ENCODE data around the gene RPA1. TPM values are rescaled to one million over a fixed set of nuclear protein-coding genes. Genes with fewer than 3 reads are reported as not detected.
A peak's percentile ranks its signal among the peaks of the same experiment; 100 is the strongest.

RPA1 gene
- total and polyA plus RNA-seq, 9 of the 15 experiments (the other 6 are each of a cell fraction or from before 2014, with no cell fraction given) = 25.2 to 125 (median 47.4) TPM

DNA sequence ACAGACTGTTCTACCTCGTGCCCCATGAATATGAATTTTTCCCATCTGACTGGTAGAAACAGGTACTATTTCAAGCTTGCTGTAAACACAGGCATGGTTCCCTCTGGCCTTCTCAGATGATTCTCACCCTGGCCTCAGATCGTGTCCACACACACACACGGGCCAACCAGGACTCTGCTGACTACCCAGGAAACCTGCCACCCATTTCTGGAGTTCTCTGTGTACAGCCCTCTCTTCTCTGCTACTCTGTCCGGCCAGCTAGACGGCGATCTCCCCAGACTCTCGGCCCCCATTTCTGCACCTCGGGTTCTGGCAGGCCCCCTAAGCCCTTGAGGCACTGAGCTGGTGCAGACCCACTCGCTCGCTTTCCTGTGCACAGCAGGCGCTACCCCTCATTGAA, 31.2 kb downstream of the RPA1 start:
- BruUV-seq (replicated peaks) = no TSS peak
- no peak overlapping the region for H3K4me3 ChIP-seq
- ChIA-PET CTCF (ENCODE audit: low intra/inter-chr PET ratio) (no interaction called here), POLR2A (interaction anchor here (0.6 kb wide), 1 partner anchor 24 kb away, joined by 3 read pairs; no protein-coding TSS in a partner anchor)
- no peaks in the 10 kb centered on the region for H3K79me2 ChIP-seq (ENCODE audit: control insufficient read depth, insufficient read depth, low read length)
- H3K4me2 ChIP-seq (ENCODE audit: insufficient read depth, low read length) = no peak overlapping the region
- no peaks in the 10 kb centered on the region for H3K27me3 ChIP-seq (ENCODE audit: control insufficient read depth in 2 of 2, insufficient read depth in 2 of 2, low read length in 2 of 2)
- no peaks in the 10 kb centered on the region for H4K20me1 ChIP-seq (replicated peaks; ENCODE audit: control insufficient read depth, insufficient read depth, low read length)
- in situ Hi-C loops (cut with MboI) = loop anchor here (10.0 kb wide), 1 partner anchor 186 kb away; no protein-coding TSS in a partner anchor
- no peaks in the 10 kb centered on the region for H3K9me3 ChIP-seq (replicated peaks; ENCODE audit: control insufficient read depth, insufficient read depth, low read depth, low read length)
- peak overlapping the region in 1 of 2 experiments; percentile 28; a peak in 1 of 4 replicates for H3K9ac ChIP-seq (ENCODE audit: insufficient read depth in 1 of 2, low read depth in 2 of 2, low read length in 2 of 2)
- H2AFZ ChIP-seq (ENCODE audit: low read depth, low read length) = no peak overlapping the region
- TF ChIP-seq GATA2 (CRISPR knock-in tag; IDR thresholded peaks at IDR 0.05) = no peak
- TF ChIP-seq GMEB1 (CRISPR knock-in tag; IDR thresholded peaks at IDR 0.05) = no peak
- no peak for TF ChIP-seq NFXL1 (CRISPR knock-in tag; IDR thresholded peaks at IDR 0.05)
- TF ChIP-seq ZNF589 (CRISPR knock-in tag; IDR thresholded peaks at IDR 0.05; ENCODE audit: low read depth) = no peak
- WGBS (ENCODE audit: insufficient coverage, low coverage, missing lambda C conversion rate) = 92% methylated on average over 6 of the region's 11 CpGs
- H3K36me3 ChIP-seq (ENCODE audit: control insufficient read depth, insufficient read depth, low read length) = peaks cover 21% of the 10 kb centered on the region; the same call in 1 of the 3 replicates
- ATAC-seq = no peak
- H3K9me1 ChIP-seq (ENCODE audit: control insufficient read depth, insufficient read depth, low read length) = no peaks in the 10 kb centered on the region
- no peak for FAIRE-seq
- no peaks in the 10 kb centered on the region; a peak in 1 of 5 replicates for H3K4me1 ChIP-seq (replicated peaks in 1 of 2; ENCODE audit: control insufficient read depth in 2 of 2, insufficient read depth in 2 of 2, low read length in 2 of 2)
- no peak overlapping the region for H3K27ac ChIP-seq (ENCODE audit: extremely low read depth, low read depth, low read length)
- DNase-seq (ENCODE audit: extremely low read depth in 1 of 4, low spot score in 3 of 4) = no peak
- intact Hi-C loops (cut with micrococcal nuclease) = no loop called here
